GM12872 (cell line): ENCODE results near the gene CNTN4.

ENCODE experiments used
- CTCF ChIP-seq: IDR thresholded peaks from 3 replicates; pipeline ENCODE4 v1.5.1; 2011; ENCODE audit warnings: low read depth, mild to moderate bottlenecking, low read length, moderate library complexity; ENCODE audit not compliant: insufficient read depth

The CNTN4 gene

GRCh38 chr3:2837239-2837638 is 738.6 kb downstream of the CNTN4 start:
- no peak for TF ChIP-seq CTCF

GRCh38 chr3:2837910-2838309 is 739.2 kb downstream of the CNTN4 start:
- no peak for TF ChIP-seq CTCF

GRCh38 chr3:2838546-2839157 is 740.0 kb downstream of the CNTN4 start:
- no peak for TF ChIP-seq CTCF

- TF ChIP-seq CTCF = no peak
Measured at GRCh38 chr3:2839876-2840275, 741.2 kb downstream of the CNTN4 start.

- TF ChIP-seq CTCF = no peak
Measured at GRCh38 chr3:2847062-2847841, 748.6 kb downstream of the CNTN4 start.

GRCh38 chr3:2849092-2849491 is 750.4 kb downstream of the CNTN4 start:
- no peak for TF ChIP-seq CTCF

GRCh38 chr3:2850701-2851100 is 752.0 kb downstream of the CNTN4 start:
- TF ChIP-seq CTCF = no peak
